Cardiac fibroblast (primary cell): Measurements from ENCODE around the gene CRYBG1.

Experiments
- DNase-seq, 2 donors: peaks; one replicate each; pipeline versions ENCODE4 v3.0.0 to v3.0.0-alpha.2; 2010; ENCODE audit warnings: low read depth in 2 of 2
- H3K4me3 ChIP-seq, 2 donors: replicated peaks in 1 of 2; 1 replicate in 1 of 2; 2 replicates in 1 of 2; pipeline ENCODE4 v1.5.1; 2011; ENCODE audit warnings: low read depth in 2 of 2, low read length in 2 of 2, mild to moderate bottlenecking in 2 of 2, moderate library complexity in 1 of 2
- CTCF ChIP-seq: IDR thresholded peaks from one replicate; pipeline ENCODE4 v1.5.1; 2011; ENCODE audit warnings: low read depth, mild to moderate bottlenecking, low read length, inconsistent platforms

The CRYBG1 gene

GRCh38 chr6:106431405-106431804 lies 70.9 kb downstream of the CRYBG1 start:
- H3K4me3 ChIP-seq: no peak overlapping the region
- DNase-seq: no peak
- TF ChIP-seq CTCF: no peak

GRCh38 chr6:106431972-106432371 lies 71.5 kb downstream of the CRYBG1 start:
- TF ChIP-seq CTCF: no peak
- no peak overlapping the region for H3K4me3 ChIP-seq
- no peak for DNase-seq

- no peak for DNase-seq
- H3K4me3 ChIP-seq: no peak overlapping the region
- TF ChIP-seq CTCF: no peak
Measured at GRCh38 chr6:106434530-106434929, 74.0 kb downstream of the CRYBG1 start.

GRCh38 chr6:106439459-106439858 lies 78.9 kb downstream of the CRYBG1 start:
- DNase-seq: peak in 1 of 2 donors; percentile 39
- no peak for TF ChIP-seq CTCF
- no peak overlapping the region for H3K4me3 ChIP-seq

- DNase-seq: no peak
- no peak for TF ChIP-seq CTCF
- H3K4me3 ChIP-seq: no peak overlapping the region
Measured at GRCh38 chr6:106440546-106440945, 80.0 kb downstream of the CRYBG1 start.

GRCh38 chr6:106442395-106442794 lies 81.9 kb downstream of the CRYBG1 start:
- TF ChIP-seq CTCF: no peak
- DNase-seq: no peak
- H3K4me3 ChIP-seq: no peak overlapping the region

- no peak overlapping the region for H3K4me3 ChIP-seq
- DNase-seq: peak; percentile 76 to 79
- TF ChIP-seq CTCF: peak; percentile 68
Measured at GRCh38 chr6:106444777-106445507, 84.4 kb downstream of the CRYBG1 start.
